ENCODE data around the gene NFATC2IP. TPM values are rescaled to one million over a fixed set of nuclear protein-coding genes. Genes with fewer than 3 reads are reported as not detected.

Gene NFATC2IP
- total and polyA plus RNA-seq, 2 of the 13 experiments (the other 11 are each of a cell fraction or from before 2014, with no cell fraction given): 32.1 to 48.5 TPM

DNA sequence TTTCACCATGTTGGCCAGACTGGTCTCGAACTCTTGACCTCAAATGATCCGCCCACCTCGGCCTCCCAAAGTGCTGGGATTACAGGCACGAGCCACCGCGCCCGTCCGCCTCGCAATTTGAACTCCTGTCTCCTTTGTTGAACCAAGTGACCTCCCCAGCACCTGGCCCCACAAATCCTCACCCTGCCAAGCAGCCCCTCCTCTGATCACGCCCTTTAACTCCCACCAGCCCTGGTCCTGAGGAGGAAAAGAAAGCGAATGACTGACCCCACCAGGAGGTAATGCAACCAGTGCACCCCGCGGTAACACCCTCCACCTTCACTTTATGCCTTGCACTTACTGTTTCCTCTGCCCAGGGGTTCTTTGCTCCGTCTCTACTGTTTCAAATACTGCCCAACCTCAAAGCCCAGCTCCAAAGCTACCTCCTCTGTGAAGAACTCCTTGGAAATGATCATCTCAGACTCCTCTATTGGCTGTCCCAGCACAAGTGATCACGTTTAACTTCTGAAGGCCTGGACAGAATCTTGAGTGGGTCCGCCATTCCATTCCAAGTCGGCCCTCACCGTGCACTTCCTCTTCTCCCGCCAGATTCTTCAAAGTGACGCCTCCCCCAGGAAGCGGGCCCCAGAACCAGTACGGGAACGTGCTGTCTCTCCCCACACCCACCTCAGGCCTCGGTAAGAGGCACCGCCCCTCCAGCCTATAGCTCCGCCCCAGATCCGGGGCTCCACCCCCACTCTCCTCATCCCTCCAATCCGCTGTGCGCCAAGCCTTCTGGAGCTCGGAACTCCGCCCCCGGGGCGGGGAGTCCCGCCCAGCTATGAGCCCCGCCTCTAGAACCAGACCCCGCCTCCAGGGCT lies 14.6 kb upstream of the NFATC2IP start (continued):
- TF ChIP-seq, protein P1, sequence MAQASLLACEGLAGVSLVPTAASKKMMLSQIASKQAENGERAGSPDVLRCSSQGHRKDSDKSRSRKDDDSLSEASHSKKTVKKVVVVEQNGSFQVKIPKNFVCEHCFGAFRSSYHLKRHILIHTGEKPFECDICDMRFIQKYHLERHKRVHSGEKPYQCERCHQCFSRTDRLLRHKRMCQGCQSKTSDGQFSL (CRISPR knock-in tag; IDR thresholded peaks at IDR 0.05): no peak
- TF ChIP-seq TARDBP (CRISPR knock-in tag; IDR thresholded peaks at IDR 0.05) (0 out of 2 replicates have a peak, but pooled peaks have one; percentile 21), SALL2 (CRISPR knock-in tag; IDR thresholded peaks at IDR 0.05) (0 out of 2 replicates have a peak, but pooled peaks have one; percentile 18), PAWR (CRISPR knock-in tag; IDR thresholded peaks at IDR 0.05; ENCODE audit: borderline replicate concordance) (no peak), ZNF720 (CRISPR knock-in tag; IDR thresholded peaks at IDR 0.05) (no peak), RBM22 (optimal IDR thresholded peaks at IDR 0.05; ENCODE audit: low read length) (no peak), CEBPG (CRISPR knock-in tag; IDR thresholded peaks at IDR 0.05) (no peak), ZNF788 (CRISPR knock-in tag; IDR thresholded peaks at IDR 0.05; ENCODE audit: borderline replicate concordance) (peak; percentile 5; the same call in 1 of the 2 replicates), RFXANK (CRISPR knock-in tag; IDR thresholded peaks at IDR 0.05) (no peak), ATF7-NPFF (CRISPR knock-in tag; IDR thresholded peaks at IDR 0.05; ENCODE audit: low read depth) (no peak), ZNF883 (CRISPR knock-in tag; IDR thresholded peaks at IDR 0.05; ENCODE audit: not compliant biosample characterization) (peak; percentile 58), ZFYVE20 (CRISPR knock-in tag; IDR thresholded peaks at IDR 0.05; ENCODE audit: borderline replicate concordance, low read depth) (no peak), YEATS4 (CRISPR knock-in tag; IDR thresholded peaks at IDR 0.05; ENCODE audit: borderline replicate concordance) (no peak; the same call in 1 of the 2 replicates), RBAK (CRISPR knock-in tag; IDR thresholded peaks at IDR 0.05) (no peak), HMGA1 (CRISPR knock-in tag; conservative IDR thresholded peaks at IDR 0.05) (no peak), ZSCAN25 (CRISPR knock-in tag; IDR thresholded peaks at IDR 0.05) (no peak), TP53 (CRISPR knock-in tag; conservative IDR thresholded peaks at IDR 0.05) (no peak), ZNF496 (CRISPR knock-in tag; IDR thresholded peaks at IDR 0.05; ENCODE audit: insufficient replicate concordance) (no peak), FOXK1 (CRISPR knock-in tag; IDR thresholded peaks at IDR 0.05; ENCODE audit: borderline replicate concordance, low read depth) (peak; percentile 12; the same call in 1 of the 2 replicates), CBX5 (CRISPR knock-in tag; IDR thresholded peaks at IDR 0.05; ENCODE audit: borderline replicate concordance) (no peak), ARID2 (CRISPR knock-in tag; IDR thresholded peaks at IDR 0.05; ENCODE audit: borderline replicate concordance) (no peak), JUNB (CRISPR knock-in tag; IDR thresholded peaks at IDR 0.05; ENCODE audit: borderline replicate concordance) (peak; percentile 48; the same call in 1 of the 2 replicates)
- TF ChIP-seq, protein P2, sequence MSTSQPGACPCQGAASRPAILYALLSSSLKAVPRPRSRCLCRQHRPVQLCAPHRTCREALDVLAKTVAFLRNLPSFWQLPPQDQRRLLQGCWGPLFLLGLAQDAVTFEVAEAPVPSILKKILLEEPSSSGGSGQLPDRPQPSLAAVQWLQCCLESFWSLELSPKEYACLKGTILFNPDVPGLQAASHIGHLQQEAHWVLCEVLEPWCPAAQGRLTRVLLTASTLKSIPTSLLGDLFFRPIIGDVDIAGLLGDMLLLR (CRISPR knock-in tag; IDR thresholded peaks at IDR 0.05): no peak
- TF ChIP-seq, protein P3, sequence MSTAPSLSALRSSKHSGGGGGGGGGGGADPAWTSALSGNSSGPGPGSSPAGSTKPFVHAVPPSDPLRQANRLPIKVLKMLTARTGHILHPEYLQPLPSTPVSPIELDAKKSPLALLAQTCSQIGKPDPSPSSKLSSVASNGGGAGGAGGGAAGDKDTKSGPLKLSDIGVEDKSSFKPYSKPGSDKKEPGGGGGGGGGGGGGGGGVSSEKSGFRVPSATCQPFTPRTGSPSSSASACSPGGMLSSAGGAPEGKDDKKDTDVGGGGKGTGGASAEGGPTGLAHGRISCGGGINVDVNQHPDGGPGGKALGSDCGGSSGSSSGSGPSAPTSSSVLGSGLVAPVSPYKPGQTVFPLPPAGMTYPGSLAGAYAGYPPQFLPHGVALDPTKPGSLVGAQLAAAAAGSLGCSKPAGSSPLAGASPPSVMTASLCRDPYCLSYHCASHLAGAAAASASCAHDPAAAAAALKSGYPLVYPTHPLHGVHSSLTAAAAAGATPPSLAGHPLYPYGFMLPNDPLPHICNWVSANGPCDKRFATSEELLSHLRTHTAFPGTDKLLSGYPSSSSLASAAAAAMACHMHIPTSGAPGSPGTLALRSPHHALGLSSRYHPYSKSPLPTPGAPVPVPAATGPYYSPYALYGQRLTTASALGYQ (CRISPR knock-in tag; IDR thresholded peaks at IDR 0.05): no peak
- TF ChIP-seq, protein P4, sequence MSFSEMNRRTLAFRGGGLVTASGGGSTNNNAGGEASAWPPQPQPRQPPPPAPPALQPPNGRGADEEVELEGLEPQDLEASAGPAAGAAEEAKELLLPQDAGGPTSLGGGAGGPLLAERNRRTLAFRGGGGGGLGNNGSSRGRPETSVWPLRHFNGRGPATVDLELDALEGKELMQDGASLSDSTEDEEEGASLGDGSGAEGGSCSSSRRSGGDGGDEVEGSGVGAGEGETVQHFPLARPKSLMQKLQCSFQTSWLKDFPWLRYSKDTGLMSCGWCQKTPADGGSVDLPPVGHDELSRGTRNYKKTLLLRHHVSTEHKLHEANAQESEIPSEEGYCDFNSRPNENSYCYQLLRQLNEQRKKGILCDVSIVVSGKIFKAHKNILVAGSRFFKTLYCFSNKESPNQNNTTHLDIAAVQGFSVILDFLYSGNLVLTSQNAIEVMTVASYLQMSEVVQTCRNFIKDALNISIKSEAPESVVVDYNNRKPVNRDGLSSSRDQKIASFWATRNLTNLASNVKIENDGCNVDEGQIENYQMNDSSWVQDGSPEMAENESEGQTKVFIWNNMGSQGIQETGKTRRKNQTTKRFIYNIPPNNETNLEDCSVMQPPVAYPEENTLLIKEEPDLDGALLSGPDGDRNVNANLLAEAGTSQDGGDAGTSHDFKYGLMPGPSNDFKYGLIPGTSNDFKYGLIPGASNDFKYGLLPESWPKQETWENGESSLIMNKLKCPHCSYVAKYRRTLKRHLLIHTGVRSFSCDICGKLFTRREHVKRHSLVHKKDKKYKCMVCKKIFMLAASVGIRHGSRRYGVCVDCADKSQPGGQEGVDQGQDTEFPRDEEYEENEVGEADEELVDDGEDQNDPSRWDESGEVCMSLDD (CRISPR knock-in tag; IDR thresholded peaks at IDR 0.05; ENCODE audit: borderline replicate concordance): no peak

All from HepG2 (cell line).